Effector memory CD4-positive, alpha-beta T cell (primary cell): ENCODE results near the gene MPP3.
"Not testable (repeated sequence)": the region's sequence is repeated elsewhere in the genome, so short reads cannot be mapped to it uniquely, and the experiment has no call there.

Source experiments
- DNase-seq, 3 donors: peaks; one replicate each; pipeline ENCODE4 v3.0.0-alpha.2; 2020
- H3K27ac ChIP-seq: 2 replicates; pipeline ENCODE4 v1.7.0; 2013; ENCODE audit warnings: mild to moderate bottlenecking, low read length, moderate library complexity; ENCODE audit not compliant: insufficient read depth, poor library complexity, severe bottlenecking
- H3K27me3 ChIP-seq: replicated peaks from 2 replicates; pipeline ENCODE4 v1.7.0; 2013; ENCODE audit warnings: mild to moderate bottlenecking, low read length; ENCODE audit not compliant: insufficient read depth, control insufficient read depth, poor library complexity, severe bottlenecking
- H3K36me3 ChIP-seq: 2 replicates; pipeline ENCODE4 v1.7.0; 2013; ENCODE audit warnings: mild to moderate bottlenecking, low read length, moderate library complexity; ENCODE audit not compliant: control insufficient read depth, insufficient read depth
- H3K4me1 ChIP-seq: 2 replicates; pipeline ENCODE4 v1.7.0; 2013; ENCODE audit warnings: low read length, mild to moderate bottlenecking; ENCODE audit not compliant: control insufficient read depth, insufficient read depth, poor library complexity, severe bottlenecking
- H3K4me3 ChIP-seq: 2 replicates; pipeline ENCODE4 v1.7.0; 2013; ENCODE audit warnings: low read length, low read depth, mild to moderate bottlenecking; ENCODE audit not compliant: insufficient read depth, poor library complexity, severe bottlenecking
- H3K9me3 ChIP-seq: 2 replicates; pipeline ENCODE4 v1.7.0; 2013; ENCODE audit warnings: mild to moderate bottlenecking, low read length, moderate library complexity; ENCODE audit not compliant: control insufficient read depth

The MPP3 gene

GRCh38 chr17:43810823-43811222 is 22.1 kb downstream of the MPP3 start:
- no peak for DNase-seq
- Histone ChIP-seq H3K4me3 (no peak overlapping the region), H3K4me1 (no peaks in the 10 kb centered on the region), H3K27ac (no peak overlapping the region), H3K36me3 (no peaks in the 10 kb centered on the region), H3K27me3 (no peaks in the 10 kb centered on the region), H3K9me3 (no peaks in the 10 kb centered on the region)

- no peak overlapping the region for H3K27ac ChIP-seq
- no peaks in the 10 kb centered on the region for H3K36me3 ChIP-seq
- H3K27me3 ChIP-seq: no peaks in the 10 kb centered on the region
- H3K4me1 ChIP-seq: no peaks in the 10 kb centered on the region
- H3K9me3 ChIP-seq: no peaks in the 10 kb centered on the region
- DNase-seq: no peak
- no peak overlapping the region for H3K4me3 ChIP-seq
Measured at GRCh38 chr17:43810226-43810715, 22.7 kb downstream of the MPP3 start.

GRCh38 chr17:43809121-43809520 is 23.8 kb downstream of the MPP3 start:
- Histone ChIP-seq H3K27ac (no peak overlapping the region), H3K27me3 (no peaks in the 10 kb centered on the region), H3K4me3 (no peak overlapping the region), H3K4me1 (no peaks in the 10 kb centered on the region), H3K9me3 (no peaks in the 10 kb centered on the region), H3K36me3 (no peaks in the 10 kb centered on the region)
- DNase-seq: no peak

GRCh38 chr17:43808076-43808475 is 24.9 kb downstream of the MPP3 start:
- H3K36me3 ChIP-seq: no peaks in the 10 kb centered on the region
- DNase-seq: no peak

GRCh38 chr17:43805117-43805516 is 27.8 kb downstream of the MPP3 start:
- no peaks in the 10 kb centered on the region for H3K4me1 ChIP-seq
- no peaks in the 10 kb centered on the region for H3K36me3 ChIP-seq
- DNase-seq: no peak
- no peak overlapping the region for H3K27ac ChIP-seq
- no peaks in the 10 kb centered on the region for H3K27me3 ChIP-seq
- no peak overlapping the region for H3K4me3 ChIP-seq
- no peaks in the 10 kb centered on the region for H3K9me3 ChIP-seq

More at GRCh38 chr17:43808076-43808475, 24.9 kb downstream of the MPP3 start:
- no peaks in the 10 kb centered on the region for H3K27me3 ChIP-seq
- no peak overlapping the region for H3K27ac ChIP-seq
- H3K4me1 ChIP-seq: no peaks in the 10 kb centered on the region
- no peaks in the 10 kb centered on the region for H3K9me3 ChIP-seq
- H3K4me3 ChIP-seq: no peak overlapping the region

- no peak overlapping the region for H3K4me3 ChIP-seq
- H3K4me1 ChIP-seq: no peaks in the 10 kb centered on the region
- H3K9me3 ChIP-seq: no peaks in the 10 kb centered on the region
- H3K36me3 ChIP-seq: no peaks in the 10 kb centered on the region
- H3K27ac ChIP-seq: no peak overlapping the region
- H3K27me3 ChIP-seq: no peaks in the 10 kb centered on the region
- no peak for DNase-seq
Measured at GRCh38 chr17:43803758-43804157, 29.2 kb downstream of the MPP3 start.

- no peak for DNase-seq
- Histone ChIP-seq H3K4me1 (no peaks in the 10 kb centered on the region), H3K36me3 (no peaks in the 10 kb centered on the region), H3K27me3 (no peaks in the 10 kb centered on the region), H3K9me3 (no peaks in the 10 kb centered on the region), H3K4me3 (no peak overlapping the region), H3K27ac (no peak overlapping the region)
Measured at GRCh38 chr17:43801844-43802243, 31.1 kb downstream of the MPP3 start.

GRCh38 chr17:43800736-43801135 is 32.2 kb downstream of the MPP3 start:
- DNase-seq: no peak
- Histone ChIP-seq H3K4me1 (no peaks in the 10 kb centered on the region), H3K27me3 (no peaks in the 10 kb centered on the region), H3K27ac (no peak overlapping the region), H3K36me3 (no peaks in the 10 kb centered on the region), H3K4me3 (no peak overlapping the region), H3K9me3 (no peaks in the 10 kb centered on the region)

- no peaks in the 10 kb centered on the region for H3K36me3 ChIP-seq
Measured at GRCh38 chr17:43799047-43799446, 33.9 kb downstream of the MPP3 start.

GRCh38 chr17:43798024-43798423 is 34.9 kb downstream of the MPP3 start:
- H3K27ac ChIP-seq, H3K4me1 ChIP-seq, DNase-seq, H3K27me3 ChIP-seq, H3K36me3 ChIP-seq, H3K9me3 ChIP-seq, H3K4me3 ChIP-seq: not testable (repeated sequence)

More at GRCh38 chr17:43799047-43799446, 33.9 kb downstream of the MPP3 start:
- no peaks in the 10 kb centered on the region for H3K9me3 ChIP-seq
- H3K27me3 ChIP-seq: no peaks in the 10 kb centered on the region
- H3K4me1 ChIP-seq: no peaks in the 10 kb centered on the region
- H3K27ac ChIP-seq: no peak overlapping the region
- H3K4me3 ChIP-seq: no peak overlapping the region
- no peak for DNase-seq

- H3K27ac ChIP-seq, DNase-seq, H3K4me1 ChIP-seq, H3K27me3 ChIP-seq, H3K4me3 ChIP-seq, H3K9me3 ChIP-seq, H3K36me3 ChIP-seq: not testable (repeated sequence)
Measured at GRCh38 chr17:43792668-43793067, 40.3 kb downstream of the MPP3 start.
